H1 (cell line): ENCODE data around the gene OPCML. TPM values are rescaled to one million over a fixed set of nuclear protein-coding genes. Genes with fewer than 3 reads are reported as not detected.

ENCODE experiments used
- CTCF ChIA-PET: fragments of 300-600 bp; sonication (Branson Sonifier 250); formaldehyde crosslinking; loops from one replicate; lab custom pipeline; 2021; ENCODE audit not compliant: partially characterized antibody; lab: Charles Lee
- POLR2A ChIA-PET: fragments of 300-600 bp; sonication (Branson Sonifier 250); formaldehyde crosslinking; loops from one replicate; lab custom pipeline; 2021; ENCODE audit warnings: inconsistent platforms; ENCODE audit not compliant: partially characterized antibody; lab: Charles Lee
- DNase-seq, 2 experiments: peaks; one replicate each; pipeline versions ENCODE4 v3.0.0 to v3.0.0-alpha.2; 2010 to 2022; ENCODE audit warnings: low spot score in 2 of 2, low read depth in 1 of 2, mixed read lengths in 1 of 2
- FAIRE-seq: peaks from 2 replicates; lab custom pipeline; 2011; peaks lifted over from hg19 to GRCh38; lab: Jason Lieb, UNC
- H2AFZ ChIP-seq: 2 replicates; pipeline ENCODE4 v1.8.1; 2012; ENCODE audit warnings: low read length, inconsistent platforms
- H2AK5ac ChIP-seq: 2 replicates; pipeline ENCODE4 v1.6.1; 2013; ENCODE audit warnings: low read depth, low read length
- H2BK120ac ChIP-seq: replicated peaks from 2 replicates; pipeline ENCODE3; 2013; ENCODE audit warnings: low read depth, low read length, inconsistent platforms
- H2BK12ac ChIP-seq: 2 replicates; pipeline ENCODE4 v1.6.1; 2013; ENCODE audit warnings: low read depth, low read length
- H2BK15ac ChIP-seq: 2 replicates; pipeline ENCODE4 v1.6.1; 2013; ENCODE audit warnings: low read length
- H2BK20ac ChIP-seq: 2 replicates; pipeline ENCODE4 v1.6.1; 2013; ENCODE audit warnings: low read length
- H2BK5ac ChIP-seq: 2 replicates; pipeline ENCODE4 v1.6.1; 2013; ENCODE audit warnings: low read depth, low read length
- H3K14ac ChIP-seq: 2 replicates; pipeline ENCODE4 v1.6.1; 2013; ENCODE audit warnings: inconsistent platforms; ENCODE audit not compliant: insufficient read length
- H3K18ac ChIP-seq: 2 replicates; pipeline ENCODE4 v1.6.1; 2013; ENCODE audit warnings: low read length; ENCODE audit errors: extremely low read depth
- H3K23ac ChIP-seq: 2 replicates; pipeline ENCODE4 v1.6.1; 2013; ENCODE audit warnings: inconsistent platforms; ENCODE audit not compliant: insufficient read length
- H3K23me2 ChIP-seq: 2 replicates; pipeline ENCODE4 v1.6.1; 2013; ENCODE audit warnings: low read depth, low read length
- H3K27ac ChIP-seq: 2 replicates; pipeline ENCODE4 v1.6.1; 2011; ENCODE audit warnings: low read depth, low read length, inconsistent platforms
- H3K27me3 ChIP-seq, 4 experiments: replicated peaks in 1 of 4; 1 replicate in 1 of 4; 2 replicates in 3 of 4; pipeline versions ENCODE4 v1.6.1 to v1.8.1; 2011 to 2013; ENCODE audit warnings: low read length in 3 of 4, mild to moderate bottlenecking in 3 of 4, inconsistent platforms in 2 of 4, mixed read lengths in 2 of 4, moderate library complexity in 1 of 4; ENCODE audit not compliant: control insufficient read depth in 3 of 4, insufficient read depth in 3 of 4; ENCODE audit errors: extremely low read depth in 1 of 4
- H3K36me3 ChIP-seq, 4 experiments: 2 replicates each; pipeline versions ENCODE4 v1.6.1 to v1.8.1; 2011 to 2013; ENCODE audit warnings: mild to moderate bottlenecking in 4 of 4, low read length in 3 of 4, moderate library complexity in 2 of 4, control low read depth in 1 of 4, inconsistent platforms in 1 of 4; ENCODE audit not compliant: insufficient read depth in 4 of 4, control insufficient read depth in 2 of 4
- H3K4ac ChIP-seq: replicated peaks from 2 replicates; pipeline ENCODE3; 2013; ENCODE audit warnings: low read length, low read depth, mixed read lengths, inconsistent platforms; ENCODE audit not compliant: insufficient read length
- H3K4me1 ChIP-seq, 4 experiments: replicated peaks in 1 of 4; 1 replicate in 1 of 4; 2 replicates in 3 of 4; pipeline versions ENCODE4 v1.6.1 to v1.8.1; 2011 to 2013; ENCODE audit warnings: low read length in 3 of 4, inconsistent platforms in 2 of 4, mixed read lengths in 1 of 4; ENCODE audit not compliant: insufficient read depth in 4 of 4, control insufficient read depth in 3 of 4
- H3K4me2 ChIP-seq, 2 experiments: 2 replicates each; pipeline versions ENCODE4 v1.6.1 to v1.8.1; 2011 to 2013; ENCODE audit warnings: low read depth in 2 of 2, low read length in 2 of 2, control low read depth in 1 of 2, inconsistent platforms in 1 of 2, mild to moderate bottlenecking in 1 of 2; ENCODE audit not compliant: insufficient read depth in 1 of 2
- H3K4me3 ChIP-seq, 4 experiments: fragments of 200-600, 300-600 bp in 1 of 4; sonication (generic), shearing (Covaris generic), sonication (Bioruptor Twin) in 1 of 4; 2 replicates each; pipeline versions ENCODE4 v1.5.1 to v1.8.1; 2011 to 2016; ENCODE audit warnings: low read length in 4 of 4, low read depth in 3 of 4, control low read depth in 2 of 4, inconsistent platforms in 2 of 4, mild to moderate bottlenecking in 2 of 4, mixed read lengths in 1 of 4, moderate library complexity in 1 of 4; ENCODE audit not compliant: insufficient read depth in 2 of 4; ENCODE audit errors: extremely low read depth in 1 of 4
- H3K56ac ChIP-seq: replicated peaks from 2 replicates; pipeline ENCODE3; 2013; ENCODE audit warnings: low read depth, mild to moderate bottlenecking, mixed read lengths, low read length, inconsistent platforms; ENCODE audit not compliant: insufficient read length
- H3K79me1 ChIP-seq: 2 replicates; pipeline ENCODE4 v1.6.1; 2013; ENCODE audit warnings: low read depth, low read length, control low read depth
- H3K79me2 ChIP-seq, 2 experiments: 2 replicates each; pipeline versions ENCODE4 v1.6.1 to v1.8.1; 2012 to 2013; ENCODE audit warnings: low read length in 2 of 2, mild to moderate bottlenecking in 2 of 2, inconsistent platforms in 1 of 2; ENCODE audit not compliant: insufficient read depth in 2 of 2, control insufficient read depth in 1 of 2
- H3K9ac ChIP-seq, 4 experiments: replicated peaks in 1 of 4; 1 replicate in 1 of 4; 2 replicates in 3 of 4; pipeline versions ENCODE4 v1.6.1 to v1.8.1; 2011 to 2013; ENCODE audit warnings: low read depth in 3 of 4, low read length in 3 of 4, control low read depth in 2 of 4, mild to moderate bottlenecking in 2 of 4, moderate library complexity in 2 of 4, inconsistent platforms in 1 of 4; ENCODE audit errors: extremely low read depth in 1 of 4
- H3K9me3 ChIP-seq, 2 experiments: 2 replicates each; pipeline versions ENCODE4 v1.6.1 to v1.8.1; 2012 to 2013; ENCODE audit warnings: mild to moderate bottlenecking in 2 of 2, moderate library complexity in 2 of 2, control low read depth in 1 of 2, inconsistent platforms in 1 of 2, low read depth in 1 of 2, low read length in 1 of 2, mixed read lengths in 1 of 2; ENCODE audit not compliant: insufficient read depth in 2 of 2
- H4K20me1 ChIP-seq, 2 experiments: replicated peaks in 1 of 2; 2 replicates each; pipeline versions ENCODE3 to v1.8.1; 2011 to 2013; ENCODE audit warnings: inconsistent platforms in 2 of 2, low read length in 2 of 2, mild to moderate bottlenecking in 1 of 2; ENCODE audit not compliant: insufficient read depth in 2 of 2, control insufficient read depth in 1 of 2
- H4K5ac ChIP-seq: 2 replicates; pipeline ENCODE4 v1.6.1; 2013; ENCODE audit warnings: low read length, low read depth, mixed read lengths, inconsistent platforms; ENCODE audit not compliant: insufficient read length
- H4K8ac ChIP-seq: 2 replicates; pipeline ENCODE4 v1.8.0; 2013; ENCODE audit warnings: mild to moderate bottlenecking, moderate library complexity, low read length, inconsistent platforms; ENCODE audit not compliant: insufficient read depth; ENCODE audit errors: extremely low read depth
- H4K91ac ChIP-seq: replicated peaks from 2 replicates; pipeline ENCODE3; 2013; ENCODE audit warnings: low read length, mixed read lengths, inconsistent platforms; ENCODE audit not compliant: insufficient read length
- CBX8 ChIP-seq: fragments of 300-800, 300-1000 bp; sonication (generic); IDR thresholded peaks from 2 replicates; pipeline ENCODE4 v1.7.1; 2016; ENCODE audit warnings: low read depth, low read length, borderline replicate concordance
- KDM1A ChIP-seq: fragments of 200-600, 300-600 bp; sonication (generic); IDR thresholded peaks from 2 replicates; pipeline ENCODE4 v1.7.1; 2016; ENCODE audit warnings: mild to moderate bottlenecking, low read length, borderline replicate concordance
- KDM4A ChIP-seq: IDR thresholded peaks from one replicate; pipeline ENCODE4 v1.7.1; 2012; ENCODE audit warnings: low read depth, mild to moderate bottlenecking, moderate library complexity, low read length, inconsistent platforms; ENCODE audit not compliant: severe bottlenecking
- NRF1 ChIP-seq: IDR thresholded peaks from 2 replicates; pipeline ENCODE4 v1.6.1; 2011; ENCODE audit warnings: mild to moderate bottlenecking, low read depth, low read length, improper control_type of control experiment
- POU5F1 ChIP-seq: IDR thresholded peaks from 2 replicates; pipeline ENCODE4 v1.6.1; 2011; ENCODE audit warnings: low read depth, mild to moderate bottlenecking, low read length, moderate library complexity
- RAD21 ChIP-seq, 2 experiments: IDR thresholded peaks in 1 of 2; conservative IDR thresholded peaks in 1 of 2; 2 replicates each; pipeline ENCODE4 v1.6.1; 2011; ENCODE audit warnings: low read depth in 2 of 2, low read length in 2 of 2, improper control_type of control experiment in 1 of 2, inconsistent platforms in 1 of 2, mild to moderate bottlenecking in 1 of 2, moderate library complexity in 1 of 2
- RBBP5 ChIP-seq: IDR thresholded peaks from 2 replicates; pipeline ENCODE4 v1.7.1; 2012; ENCODE audit warnings: low read depth, mild to moderate bottlenecking, inconsistent platforms, low read length, moderate library complexity, borderline replicate concordance
- RXRA ChIP-seq: IDR thresholded peaks from 2 replicates; pipeline ENCODE4 v1.6.1; 2011; ENCODE audit warnings: low read depth, mild to moderate bottlenecking, low read length, moderate library complexity; ENCODE audit not compliant: insufficient read depth
- SIN3A ChIP-seq, 2 experiments: IDR thresholded peaks in 1 of 2; conservative IDR thresholded peaks in 1 of 2; 2 replicates each; pipeline ENCODE4 v1.6.1; 2011 to 2012; ENCODE audit warnings: low read length in 2 of 2, improper control_type of control experiment in 1 of 2, low read depth in 1 of 2, mild to moderate bottlenecking in 1 of 2
- SIX5 ChIP-seq: IDR thresholded peaks from 2 replicates; pipeline ENCODE4 v1.6.1; 2011; ENCODE audit warnings: mild to moderate bottlenecking, low read depth, low read length
- SP4 ChIP-seq: IDR thresholded peaks from 2 replicates; pipeline ENCODE4 v1.6.1; 2012; ENCODE audit warnings: low read length, inconsistent platforms
- SRF ChIP-seq: IDR thresholded peaks from 2 replicates; pipeline ENCODE4 v1.6.1; 2011; ENCODE audit warnings: mild to moderate bottlenecking, low read depth, low read length, moderate library complexity
- SUZ12 ChIP-seq: fragments of 200-600 bp; sonication (generic); IDR thresholded peaks from 2 replicates; pipeline ENCODE4 v1.6.1; 2012; ENCODE audit warnings: mild to moderate bottlenecking, inconsistent platforms, low read length, moderate library complexity, mixed read lengths
- WGBS, 2 experiments: shearing (Covaris generic) in 1 of 2; methylation state at CpG; one replicate each; pipeline versions ENCODE4 v1.1.6 to v1.1.7; 2013 to 2015; ENCODE audit warnings: low lambda C conversion rate in 2 of 2, mixed read lengths in 2 of 2, inconsistent platforms in 1 of 2, low coverage in 1 of 2, missing lambda C conversion rate in 1 of 2; ENCODE audit not compliant: insufficient replicate concordance in 2 of 2, insufficient coverage in 1 of 2, insufficient read length in 1 of 2; ENCODE audit errors: extremely low coverage in 1 of 2, missing lambda C conversion rate in 1 of 2; 5-methylcytosine and 5-hydroxymethylcytosine counted together
- polyA plus RNA-seq, 7 experiments: library from polyadenylated mRNA; depleted of rRNA in 3 of 7; stranded (reverse) in 5 of 7; unstranded in 2 of 7; fragments of >200 nt in 5 of 7; fragments of 200-250 nt in 2 of 7; gene quantifications; 1 replicate in 5 of 7; 2 replicates in 1 of 7; 4 replicates in 1 of 7; pipeline versions ENCODE4 v1.2.1 to v1.2.3, GENCODE V29; 2011 to 2013; ENCODE audit warnings: missing spikeins in 2 of 7, mixed read lengths in 2 of 7
- total RNA-seq: library from RNA; stranded (reverse); fragmentation: NEBNext Ultra II Directional; extraction: Animal tissue kit (Norgen Biotek cat#: 25700); gene quantifications from 2 replicates; pipeline ENCODE4 v1.2.1, GENCODE V29; 2021

The OPCML gene
- total and polyA plus RNA-seq, 2 of the 8 experiments (the other 6 are each of a cell fraction or from before 2014, with no cell fraction given): 2.3 to 3.1 TPM

- DNase-seq: no peak
- FAIRE-seq: no peak
- Histone ChIP-seq H3K36me3 (no peaks in the 10 kb centered on the region), H4K91ac (no peak overlapping the region), H4K8ac (no peak overlapping the region), H3K4me2 (no peak overlapping the region), H4K5ac (no peak overlapping the region), H2BK12ac (no peak overlapping the region), H3K79me1 (no peaks in the 10 kb centered on the region), H2BK20ac (no peak overlapping the region), H4K20me1 (no peaks in the 10 kb centered on the region), H3K79me2 (no peaks in the 10 kb centered on the region), H3K27me3 (no peaks in the 10 kb centered on the region), H3K56ac (no peak overlapping the region), H2BK120ac (no peak overlapping the region), H3K23me2 (no peaks in the 10 kb centered on the region), H3K4me3 (no peak overlapping the region), H3K9ac (no peak overlapping the region), H2AK5ac (no peak overlapping the region), H3K14ac (no peak overlapping the region), H3K23ac (no peak overlapping the region), H3K4me1 (no peaks in the 10 kb centered on the region), H3K4ac (no peak overlapping the region), H2BK5ac (no peak overlapping the region), H3K9me3 (no peaks in the 10 kb centered on the region), H2AFZ (no peak overlapping the region), H3K18ac (no peak overlapping the region), H2BK15ac (no peak overlapping the region), H3K27ac (no peak overlapping the region)
- 90% methylated on average over 3 of the region's 3 CpGs; no CpG with 5 or more reads in 1 of the 2 experiments for WGBS, 2 experiments
- ChIA-PET POLR2A (no interaction called here), CTCF (interaction anchor here (0.6 to 1.1 kb wide), 2 partner anchors 12 to 96 kb away, joined by 3 to 4 read pairs; no protein-coding TSS in a partner anchor)
- TF ChIP-seq RXRA: no peak
- TF ChIP-seq POU5F1: no peak
- TF ChIP-seq CBX8: no peak
- TF ChIP-seq RAD21 (IDR thresholded peaks at IDR 0.05 in 1 of 2, conservative IDR thresholded peaks at IDR 0.05 in 1 of 2; ENCODE audit: low read depth in 2 of 2, low read length in 2 of 2): no peak
- TF ChIP-seq KDM1A: no peak
- TF ChIP-seq SP4: no peak
- no peak for TF ChIP-seq SUZ12
- TF ChIP-seq KDM4A: no peak
- TF ChIP-seq NRF1: no peak
- TF ChIP-seq SIN3A (conservative IDR thresholded peaks at IDR 0.05 in 1 of 2, IDR thresholded peaks at IDR 0.05 in 1 of 2; ENCODE audit: low read depth in 1 of 2, low read length in 2 of 2): no peak
- no peak for TF ChIP-seq RBBP5
- TF ChIP-seq SRF: no peak
- no peak for TF ChIP-seq SIX5
These were observed 1068.9 kb downstream of the OPCML start for GRCh38 chr11:132463295-132464002.
